ENCODE measurements around the gene CCDC13. TPM values are rescaled to one million over a fixed set of nuclear protein-coding genes. Genes with fewer than 3 reads are reported as not detected.

CCDC13 gene
- total RNA-seq, 4 donors from 2014 or later = 1.1 to 2.6 (median 1.9) TPM

GRCh38 chr3:42743204-42743995 is 29.7 kb downstream of the CCDC13 start:
- no peak for ATAC-seq (ENCODE audit: low FRiP score)
- no peak for DNase-seq (ENCODE audit: low spot score)
- no peak for TF ChIP-seq CTCF (IDR thresholded peaks at IDR 0.05)

GRCh38 chr3:42742688-42743087 is 30.4 kb downstream of the CCDC13 start:
- TF ChIP-seq CTCF (IDR thresholded peaks at IDR 0.05) = no peak
- DNase-seq (ENCODE audit: low spot score) = no peak
- ATAC-seq (ENCODE audit: low FRiP score) = no peak

- DNase-seq (ENCODE audit: low spot score) (no peak), ATAC-seq (ENCODE audit: low FRiP score) (no peak)
- no peak for TF ChIP-seq CTCF (IDR thresholded peaks at IDR 0.05)
These were observed 30.8 kb downstream of the CCDC13 start for GRCh38 chr3:42742259-42742658.

GRCh38 chr3:42741796-42742195 is 31.3 kb downstream of the CCDC13 start:
- TF ChIP-seq CTCF (IDR thresholded peaks at IDR 0.05) = no peak
- DNase-seq (ENCODE audit: low spot score) (no peak), ATAC-seq (ENCODE audit: low FRiP score) (no peak)

GRCh38 chr3:42739401-42740158 is 33.5 kb downstream of the CCDC13 start:
- TF ChIP-seq CTCF (IDR thresholded peaks at IDR 0.05) = no peak

GRCh38 chr3:42736531-42736930 is 36.5 kb downstream of the CCDC13 start:
- ATAC-seq (ENCODE audit: low FRiP score) = no peak

More at GRCh38 chr3:42739401-42740158, 33.5 kb downstream of the CCDC13 start:
- no peak for DNase-seq (ENCODE audit: low spot score)
- no peak for ATAC-seq (ENCODE audit: low FRiP score)

More at GRCh38 chr3:42736531-42736930, 36.5 kb downstream of the CCDC13 start:
- no peak for TF ChIP-seq CTCF (IDR thresholded peaks at IDR 0.05)
- DNase-seq (ENCODE audit: low spot score) = no peak

Measured in omental fat pad (tissue), 4 donors.